HUES64 (cell line): Measurements from ENCODE around the gene XYLT1.

ENCODE experiments used
- H3K27ac ChIP-seq: 2 replicates; pipeline ENCODE4 v1.7.0; 2013; ENCODE audit warnings: low read depth, low read length, inconsistent platforms
- H3K27me3 ChIP-seq: 2 replicates; pipeline ENCODE4 v1.6.1; 2013; ENCODE audit warnings: mild to moderate bottlenecking, low read length; ENCODE audit not compliant: insufficient read depth
- H3K36me3 ChIP-seq: 2 replicates; pipeline ENCODE4 v1.6.1; 2013; ENCODE audit warnings: mild to moderate bottlenecking, low read length; ENCODE audit not compliant: insufficient read depth
- H3K4me1 ChIP-seq: 2 replicates; pipeline ENCODE4 v1.6.1; 2013; ENCODE audit warnings: mild to moderate bottlenecking, low read length, moderate library complexity; ENCODE audit not compliant: insufficient read depth
- H3K4me3 ChIP-seq: 2 replicates; pipeline ENCODE4 v1.5.1; 2013; ENCODE audit warnings: mild to moderate bottlenecking, low read length, moderate library complexity
- H3K9ac ChIP-seq: 2 replicates; pipeline ENCODE4 v1.6.1; 2013; ENCODE audit warnings: mild to moderate bottlenecking, low read depth, low read length
- H3K9me3 ChIP-seq: 2 replicates; pipeline ENCODE4 v1.6.1; 2013; ENCODE audit warnings: low read depth, low read length; ENCODE audit not compliant: insufficient read depth
- WGBS: fragments of 150-250, 120-280 bp; methylation state at CpG from one replicate; pipeline ENCODE4 v1.1.7; 2013; ENCODE audit warnings: missing lambda C conversion rate; 5-methylcytosine and 5-hydroxymethylcytosine counted together

XYLT1 gene

GRCh38 chr16:17228708-17229055 lies 242.1 kb downstream of the XYLT1 start:
- Histone ChIP-seq H3K27me3 (no peaks in the 10 kb centered on the region), H3K9me3 (no peaks in the 10 kb centered on the region), H3K36me3 (no peaks in the 10 kb centered on the region), H3K9ac (no peak overlapping the region), H3K4me3 (no peak overlapping the region), H3K4me1 (no peaks in the 10 kb centered on the region), H3K27ac (no peak overlapping the region)
- WGBS: 95% methylated on average over 1 of the region's 1 CpG

DNA sequence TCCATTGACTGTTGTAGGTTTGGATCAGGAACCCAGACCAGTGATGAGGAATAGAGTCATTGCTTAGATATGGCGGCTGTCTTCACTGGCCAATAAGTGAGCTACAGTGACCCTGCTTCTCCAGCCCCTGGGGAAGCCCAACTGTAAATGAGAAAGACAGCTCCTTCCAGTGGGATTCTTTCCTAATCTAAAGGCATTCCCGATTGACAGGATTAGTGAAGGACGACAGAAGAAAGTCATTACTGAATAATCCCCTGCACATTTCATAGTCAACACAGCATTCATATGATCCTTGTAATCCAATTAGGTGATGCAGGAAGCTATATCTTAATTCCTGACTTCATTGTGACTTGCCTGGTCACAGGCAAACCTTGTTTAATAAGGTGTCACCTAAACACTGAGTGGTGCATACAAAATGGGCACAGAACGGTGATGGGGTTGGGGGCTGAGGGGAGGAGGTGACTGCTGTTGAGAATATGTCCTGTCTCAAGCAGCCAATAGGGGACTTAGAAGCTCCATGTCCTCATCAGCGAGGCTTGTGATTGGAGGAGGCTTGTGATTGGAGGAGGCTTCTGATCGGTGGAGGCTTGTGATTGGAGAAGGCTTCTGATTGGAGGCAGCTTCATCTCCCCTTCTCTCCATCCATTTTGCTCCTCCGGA lies 242.6 kb downstream of the XYLT1 start:
- Histone ChIP-seq H3K4me1 (no peaks in the 10 kb centered on the region), H3K4me3 (no peak overlapping the region), H3K9me3 (no peaks in the 10 kb centered on the region), H3K9ac (no peak overlapping the region), H3K27ac (no peak overlapping the region), H3K27me3 (no peaks in the 10 kb centered on the region), H3K36me3 (no peaks in the 10 kb centered on the region)
- WGBS: 96% methylated on average over 6 of the region's 7 CpGs

GRCh38 chr16:17227278-17227677 lies 243.5 kb downstream of the XYLT1 start:
- no peaks in the 10 kb centered on the region for H3K9me3 ChIP-seq

GRCh38 chr16:17225541-17225940 lies 245.2 kb downstream of the XYLT1 start:
- no peaks in the 10 kb centered on the region for H3K27me3 ChIP-seq
- H3K4me1 ChIP-seq: no peaks in the 10 kb centered on the region
- no peak overlapping the region for H3K9ac ChIP-seq
- 95% methylated on average over 5 of the region's 7 CpGs for WGBS
- H3K27ac ChIP-seq: no peak overlapping the region
- no peaks in the 10 kb centered on the region for H3K9me3 ChIP-seq
- H3K4me3 ChIP-seq: no peak overlapping the region
- H3K36me3 ChIP-seq: no peaks in the 10 kb centered on the region

More at GRCh38 chr16:17227278-17227677, 243.5 kb downstream of the XYLT1 start:
- H3K4me1 ChIP-seq: no peaks in the 10 kb centered on the region
- 64% methylated on average over 2 of the region's 2 CpGs for WGBS
- H3K36me3 ChIP-seq: no peaks in the 10 kb centered on the region
- no peak overlapping the region for H3K27ac ChIP-seq
- H3K4me3 ChIP-seq: no peak overlapping the region
- H3K27me3 ChIP-seq: no peaks in the 10 kb centered on the region
- no peak overlapping the region for H3K9ac ChIP-seq

DNA sequence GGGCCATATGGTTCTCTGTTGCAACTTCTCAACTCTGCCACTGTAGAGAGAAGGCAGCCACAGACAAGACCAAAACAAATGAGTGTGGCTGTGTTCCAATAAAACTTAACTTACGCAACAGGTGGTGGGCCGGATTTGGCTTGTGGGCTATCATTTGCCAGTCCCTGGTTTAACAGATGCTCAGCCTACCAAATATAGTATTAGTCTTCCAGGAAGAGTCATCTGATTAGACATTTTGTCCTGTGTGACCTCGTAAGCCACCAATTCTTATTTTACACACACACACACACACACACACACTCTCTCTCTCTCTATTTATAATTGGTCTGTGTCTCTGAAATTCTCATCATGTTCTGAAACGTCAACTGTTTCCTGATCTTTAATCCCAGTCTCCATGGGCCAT lies 245.9 kb downstream of the XYLT1 start:
- H3K4me3 ChIP-seq: no peak overlapping the region
- H3K27ac ChIP-seq: no peak overlapping the region
- H3K36me3 ChIP-seq: no peaks in the 10 kb centered on the region
- H3K4me1 ChIP-seq: no peaks in the 10 kb centered on the region
- H3K9me3 ChIP-seq: no peaks in the 10 kb centered on the region
- H3K27me3 ChIP-seq: no peaks in the 10 kb centered on the region
- 91% methylated on average over 4 of the region's 4 CpGs for WGBS
- H3K9ac ChIP-seq: no peak overlapping the region

DNA sequence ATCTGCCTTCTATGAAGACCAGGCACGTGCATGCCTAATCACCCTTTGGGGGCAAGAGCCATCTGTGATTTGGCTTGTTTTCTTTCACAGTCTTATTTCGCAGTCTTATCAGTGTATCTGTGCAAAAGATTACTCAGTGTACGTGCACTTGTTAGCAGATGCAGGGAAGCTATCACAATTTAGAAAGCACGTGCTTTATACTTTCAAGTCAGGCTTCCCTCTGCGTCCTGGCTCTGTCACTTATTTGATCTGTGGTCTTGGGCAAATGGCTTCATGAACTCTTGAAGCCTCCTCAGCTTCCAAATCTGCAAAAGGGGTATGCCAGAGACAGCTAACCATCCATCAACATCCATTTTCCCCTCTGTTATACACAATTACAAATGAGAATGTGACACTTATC lies 246.4 kb downstream of the XYLT1 start:
- H3K9me3 ChIP-seq: no peaks in the 10 kb centered on the region
- WGBS: 96% methylated on average over 5 of the region's 5 CpGs
- no peaks in the 10 kb centered on the region for H3K4me1 ChIP-seq
- H3K36me3 ChIP-seq: no peaks in the 10 kb centered on the region
- H3K27ac ChIP-seq: no peak overlapping the region
- H3K4me3 ChIP-seq: no peak overlapping the region
- no peak overlapping the region for H3K9ac ChIP-seq
- no peaks in the 10 kb centered on the region for H3K27me3 ChIP-seq

DNA sequence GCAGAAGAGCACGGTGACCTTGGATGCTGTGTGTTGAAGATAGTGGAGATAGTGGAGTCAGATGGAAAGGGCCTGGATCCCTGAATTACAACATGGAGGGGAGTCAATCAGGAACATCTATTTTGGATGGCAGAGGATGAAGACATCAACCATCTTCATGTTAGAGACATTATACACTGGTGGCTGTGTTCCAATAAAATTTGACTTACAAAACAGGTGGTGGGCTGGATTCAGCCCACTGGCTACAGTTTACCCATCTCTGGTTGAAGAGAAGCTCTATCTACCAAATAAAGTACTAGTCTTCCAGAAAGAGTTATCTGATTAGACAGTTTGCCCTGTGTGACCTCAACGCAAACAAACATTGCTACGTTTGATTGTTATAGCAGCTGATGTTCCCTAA lies 247.2 kb downstream of the XYLT1 start:
- Histone ChIP-seq H3K27me3 (no peaks in the 10 kb centered on the region), H3K36me3 (no peaks in the 10 kb centered on the region), H3K9ac (no peak overlapping the region), H3K9me3 (no peaks in the 10 kb centered on the region), H3K4me1 (no peaks in the 10 kb centered on the region), H3K27ac (no peak overlapping the region), H3K4me3 (no peak overlapping the region)
- 96% methylated on average over 3 of the region's 3 CpGs for WGBS

- Histone ChIP-seq H3K27me3 (no peaks in the 10 kb centered on the region), H3K36me3 (no peaks in the 10 kb centered on the region), H3K9me3 (no peaks in the 10 kb centered on the region), H3K9ac (no peak overlapping the region), H3K27ac (no peak overlapping the region), H3K4me1 (no peaks in the 10 kb centered on the region), H3K4me3 (no peak overlapping the region)
- WGBS: 79% methylated on average over 12 of the region's 12 CpGs
Measured at GRCh38 chr16:17222871-17223401, 247.8 kb downstream of the XYLT1 start.

- H3K4me1 ChIP-seq: no peaks in the 10 kb centered on the region
- no peaks in the 10 kb centered on the region for H3K9me3 ChIP-seq
- no peaks in the 10 kb centered on the region for H3K27me3 ChIP-seq
- no peak overlapping the region for H3K9ac ChIP-seq
- no peaks in the 10 kb centered on the region for H3K36me3 ChIP-seq
- 87% methylated on average over 2 of the region's 2 CpGs for WGBS
- no peak overlapping the region for H3K4me3 ChIP-seq
- H3K27ac ChIP-seq: no peak overlapping the region
Measured at GRCh38 chr16:17219991-17220390, 250.8 kb downstream of the XYLT1 start.

- Histone ChIP-seq H3K9ac (no peak overlapping the region), H3K4me3 (no peak overlapping the region), H3K4me1 (peaks cover 3% of the 10 kb centered on the region; the same call in 1 of the 2 replicates), H3K27me3 (no peaks in the 10 kb centered on the region), H3K36me3 (no peaks in the 10 kb centered on the region), H3K9me3 (0 out of 2 replicates have a peak, but pooled peaks cover 4% of the 10 kb centered on the region), H3K27ac (no peak overlapping the region)
- 95% methylated on average over 8 of the region's 8 CpGs for WGBS
Measured at GRCh38 chr16:17215936-17216335, 254.8 kb downstream of the XYLT1 start.

DNA sequence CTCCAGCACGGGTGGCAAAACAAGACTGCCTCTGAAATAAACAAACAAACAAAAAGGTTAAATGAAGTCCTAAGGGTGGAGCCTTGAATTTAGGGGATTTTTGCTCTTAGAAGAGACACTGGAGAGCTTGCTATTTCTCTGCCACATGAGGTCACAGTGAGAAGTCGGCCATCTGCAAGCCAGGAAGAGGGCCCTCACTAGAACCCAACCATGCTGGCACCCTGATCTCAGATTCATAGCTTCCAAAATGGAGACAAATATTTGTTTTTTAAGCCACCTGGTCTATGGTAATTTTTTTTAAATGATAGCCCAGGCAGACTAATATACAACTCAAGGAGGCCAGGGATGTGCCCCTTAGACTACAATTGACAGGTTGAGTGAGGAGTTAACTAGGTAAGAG lies 255.5 kb downstream of the XYLT1 start:
- peaks cover 3% of the 10 kb centered on the region; the same call in 1 of the 2 replicates for H3K4me1 ChIP-seq
- 97% methylated on average over 2 of the region's 2 CpGs for whole genome bisulfite sequencing
- 0 out of 2 replicates have a peak, but pooled peaks cover 4% of the 10 kb centered on the region for H3K9me3 ChIP-seq
- H3K27me3 ChIP-seq: no peaks in the 10 kb centered on the region
- no peak overlapping the region for H3K9ac ChIP-seq
- H3K36me3 ChIP-seq: no peaks in the 10 kb centered on the region
- H3K4me3 ChIP-seq: no peak overlapping the region
- H3K27ac ChIP-seq: no peak overlapping the region

- Histone ChIP-seq H3K27me3 (no peaks in the 10 kb centered on the region), H3K27ac (no peak overlapping the region), H3K9ac (no peak overlapping the region), H3K9me3 (0 out of 2 replicates have a peak, but pooled peaks cover 4% of the 10 kb centered on the region), H3K36me3 (no peaks in the 10 kb centered on the region), H3K4me3 (no peak overlapping the region), H3K4me1 (peaks cover 3% of the 10 kb centered on the region; the same call in 1 of the 2 replicates)
- 96% methylated on average over 3 of the region's 3 CpGs for WGBS
Measured at GRCh38 chr16:17213974-17214373, 256.8 kb downstream of the XYLT1 start.
